Measurements from ENCODE around the gene FBXO10. TPM values are rescaled to one million over a fixed set of nuclear protein-coding genes. Genes with fewer than 3 reads are reported as not detected.

Gene FBXO10
- total RNA-seq, 4 donors from 2014 or later, result 6.6 to 17.5 (median 12.2) TPM

- no peak overlapping the region for H3K27ac ChIP-seq
- intact Hi-C loops (cut with DNase I), result no loop called here
- TF ChIP-seq POLR2A (IDR thresholded peaks at IDR 0.05) (no peak), CTCF (IDR thresholded peaks at IDR 0.05) (no peak)
- no peak overlapping the region for H3K4me3 ChIP-seq (replicated peaks in 1 of 3)
- no peak for DNase-seq
- no peaks in the 10 kb centered on the region for H3K27me3 ChIP-seq
- 50 to 60% methylated on average over 3 of the region's 3 CpGs for WGBS, 2 donors
- H3K36me3 ChIP-seq, result peaks cover 38 to 61% of the 10 kb centered on the region in 2 donors
- H3K4me1 ChIP-seq, result no peaks in the 10 kb centered on the region
- no peaks in the 10 kb centered on the region for H3K9me3 ChIP-seq
These were observed 77.7 kb downstream of the FBXO10 start for GRCh38 chr9:37498457-37498856.

- H3K9me3 ChIP-seq, result no peaks in the 10 kb centered on the region
- H3K36me3 ChIP-seq, result peaks cover 35 to 59% of the 10 kb centered on the region in 2 donors
- TF ChIP-seq CTCF (IDR thresholded peaks at IDR 0.05) (no peak), POLR2A (IDR thresholded peaks at IDR 0.05) (no peak)
- H3K4me1 ChIP-seq, result no peaks in the 10 kb centered on the region
- no peak overlapping the region for H3K4me3 ChIP-seq (replicated peaks in 1 of 3)
- WGBS, 2 donors, result 93 to 97% methylated on average over 3 of the region's 3 CpGs
- H3K27me3 ChIP-seq, result no peaks in the 10 kb centered on the region
- H3K27ac ChIP-seq, result no peak overlapping the region
- DNase-seq, result no peak
- intact Hi-C loops (cut with DNase I), result no loop called here
These were observed 78.9 kb downstream of the FBXO10 start for GRCh38 chr9:37497320-37497719.

- intact Hi-C loops (cut with DNase I), result no loop called here
- Histone ChIP-seq H3K4me3 (replicated peaks in 1 of 3) (no peak overlapping the region), H3K27ac (no peak overlapping the region), H3K27me3 (no peaks in the 10 kb centered on the region), H3K9me3 (no peaks in the 10 kb centered on the region), H3K4me1 (no peaks in the 10 kb centered on the region), H3K36me3 (peaks cover 35 to 46% of the 10 kb centered on the region in 2 donors)
- TF ChIP-seq CTCF (IDR thresholded peaks at IDR 0.05) (no peak), POLR2A (IDR thresholded peaks at IDR 0.05) (no peak)
- WGBS, 2 donors, result 66 to 83% methylated on average over 4 of the region's 4 CpGs
- DNase-seq, result no peak
These were observed 80.2 kb downstream of the FBXO10 start for GRCh38 chr9:37496020-37496419.

GRCh38 chr9:37495571-37495970 is 80.6 kb downstream of the FBXO10 start:
- Histone ChIP-seq H3K27me3 (no peaks in the 10 kb centered on the region), H3K4me3 (replicated peaks in 1 of 3) (no peak overlapping the region), H3K27ac (no peak overlapping the region), H3K4me1 (no peaks in the 10 kb centered on the region), H3K36me3 (peaks cover 35 to 43% of the 10 kb centered on the region in 2 donors), H3K9me3 (no peaks in the 10 kb centered on the region)
- TF ChIP-seq POLR2A (IDR thresholded peaks at IDR 0.05) (no peak), CTCF (IDR thresholded peaks at IDR 0.05) (no peak)
- no peak for DNase-seq
- 95% methylated on average over 5 of the region's 5 CpGs for WGBS, 2 donors
- intact Hi-C loops (cut with DNase I), result no loop called here

- no peak for DNase-seq
- Histone ChIP-seq H3K4me3 (replicated peaks in 1 of 3) (no peak overlapping the region), H3K9me3 (no peaks in the 10 kb centered on the region), H3K27me3 (no peaks in the 10 kb centered on the region), H3K27ac (no peak overlapping the region), H3K36me3 (peaks cover 29 to 31% of the 10 kb centered on the region in 2 donors), H3K4me1 (peaks cover 2 to 3% of the 10 kb centered on the region in 2 donors)
- intact Hi-C loops (cut with DNase I), result no loop called here
- TF ChIP-seq CTCF (IDR thresholded peaks at IDR 0.05) (no peak), POLR2A (IDR thresholded peaks at IDR 0.05) (no peak)
- 95 to 97% methylated on average over 1 of the region's 1 CpG for WGBS, 2 donors
These were observed 84.2 kb downstream of the FBXO10 start for GRCh38 chr9:37491939-37492338.

All from thyroid gland (tissue), 4 donors.